ENCODE measurements around the gene NFATC2.
"Not testable (repeated sequence)": the region's sequence is repeated elsewhere in the genome, so short reads cannot be mapped to it uniquely, and the experiment has no call there.

NFATC2 gene

GRCh38 chr20:51481341-51481914 is 61.1 kb downstream of the NFATC2 start:
- in situ Hi-C loops (cut with HindIII; ENCODE audit: low sequenced_read_pairs): no loop called here

- in situ Hi-C loops (cut with HindIII; ENCODE audit: low sequenced_read_pairs): no loop called here
These were observed 61.8 kb downstream of the NFATC2 start for GRCh38 chr20:51480507-51481270.

- in situ Hi-C loops (cut with HindIII; ENCODE audit: low sequenced_read_pairs): not testable (repeated sequence)
These were observed 66.4 kb downstream of the NFATC2 start for GRCh38 chr20:51476106-51476505.

GRCh38 chr20:51473771-51474170 is 68.7 kb downstream of the NFATC2 start:
- in situ Hi-C loops (cut with HindIII; ENCODE audit: low sequenced_read_pairs): no loop called here

- in situ Hi-C loops (cut with HindIII; ENCODE audit: low sequenced_read_pairs): no loop called here
These were observed 69.3 kb downstream of the NFATC2 start for GRCh38 chr20:51473256-51473655.

- in situ Hi-C loops (cut with HindIII; ENCODE audit: low sequenced_read_pairs): no loop called here
These were observed 71.6 kb downstream of the NFATC2 start for GRCh38 chr20:51470907-51471411.

GRCh38 chr20:51470499-51470820 is 72.1 kb downstream of the NFATC2 start:
- in situ Hi-C loops (cut with HindIII; ENCODE audit: low sequenced_read_pairs): no loop called here

GRCh38 chr20:51469578-51470498 is 72.7 kb downstream of the NFATC2 start:
- in situ Hi-C loops (cut with HindIII; ENCODE audit: low sequenced_read_pairs): no loop called here

- in situ Hi-C loops (cut with HindIII; ENCODE audit: low sequenced_read_pairs): no loop called here
These were observed 73.5 kb downstream of the NFATC2 start for GRCh38 chr20:51469046-51469445.

- in situ Hi-C loops (cut with HindIII; ENCODE audit: low sequenced_read_pairs): no loop called here
These were observed 73.9 kb downstream of the NFATC2 start for GRCh38 chr20:51468636-51469035.

- in situ Hi-C loops (cut with HindIII; ENCODE audit: low sequenced_read_pairs): no loop called here
These were observed 74.4 kb downstream of the NFATC2 start for GRCh38 chr20:51467956-51468626.

- in situ Hi-C loops (cut with HindIII; ENCODE audit: low sequenced_read_pairs): loop anchor here (5.0 kb wide), 1 partner anchor 33 kb away; no protein-coding TSS in a partner anchor
These were observed 78.5 kb downstream of the NFATC2 start for GRCh38 chr20:51463998-51464397.

- in situ Hi-C loops (cut with HindIII; ENCODE audit: low sequenced_read_pairs): loop anchor here (5.0 kb wide), 1 partner anchor 34 kb away; no protein-coding TSS in a partner anchor
These were observed 79.0 kb downstream of the NFATC2 start for GRCh38 chr20:51463560-51463959.

GRCh38 chr20:51462566-51463276 is 79.8 kb downstream of the NFATC2 start:
- in situ Hi-C loops (cut with HindIII; ENCODE audit: low sequenced_read_pairs): loop anchor here (5.0 kb wide), 1 partner anchor 35 kb away; no protein-coding TSS in a partner anchor

GRCh38 chr20:51461846-51462245 is 80.7 kb downstream of the NFATC2 start:
- in situ Hi-C loops (cut with HindIII; ENCODE audit: low sequenced_read_pairs): loop anchor here (5.0 kb wide), 1 partner anchor 35 kb away; no protein-coding TSS in a partner anchor

GRCh38 chr20:51461306-51461705 is 81.2 kb downstream of the NFATC2 start:
- in situ Hi-C loops (cut with HindIII; ENCODE audit: low sequenced_read_pairs): loop anchor here (5.0 kb wide), 1 partner anchor 36 kb away; no protein-coding TSS in a partner anchor

GRCh38 chr20:51460569-51461265 is 81.8 kb downstream of the NFATC2 start:
- in situ Hi-C loops (cut with HindIII; ENCODE audit: low sequenced_read_pairs): loop anchor here (5.0 kb wide), 1 partner anchor 37 kb away; no protein-coding TSS in a partner anchor

- in situ Hi-C loops (cut with HindIII; ENCODE audit: low sequenced_read_pairs): loop anchor here (5.0 kb wide), 1 partner anchor 37 kb away; no protein-coding TSS in a partner anchor
These were observed 82.4 kb downstream of the NFATC2 start for GRCh38 chr20:51460163-51460562.
